Activated T-cell treated with anti-CD3 and anti-CD28 coated beads, Interleukin-2, amount 50 U/mL, for 72 hours (primary cell): ENCODE results near the gene NMNAT1. TPM values are rescaled to one million over a fixed set of nuclear protein-coding genes. Genes with fewer than 3 reads are reported as not detected.

Experiments
- ATAC-seq, 2 donors: fragments of 150-1000 bp; cut with Tn5 transposase; replicated peaks in 1 of 2; 2 replicates each; pipeline ENCODE4 v1.10.0; 2021; ENCODE audit warnings: moderate library complexity in 2 of 2, mild to moderate bottlenecking in 1 of 2
- DNase-seq, 2 donors: peaks; one replicate each; pipeline ENCODE4 v3.0.0; 2021 to 2022; ENCODE audit warnings: mixed read lengths in 1 of 2
- H3K27ac Mint-ChIP-seq: one replicate; pipeline ENCODE4 v1.8.0; 2022; ENCODE audit warnings: mild to moderate bottlenecking, moderate library complexity, mixed read lengths
- H3K27me3 Mint-ChIP-seq: one replicate; pipeline ENCODE4 v1.8.0; 2022; ENCODE audit warnings: low read depth, mixed read lengths
- H3K36me3 Mint-ChIP-seq, 2 donors: one replicate each; pipeline ENCODE4 v1.8.0; 2022; ENCODE audit warnings: mixed read lengths in 2 of 2, mild to moderate bottlenecking in 1 of 2; ENCODE audit not compliant: insufficient read depth in 2 of 2
- H3K4me1 Mint-ChIP-seq: one replicate; pipeline ENCODE4 v1.8.0; 2022; ENCODE audit warnings: low read depth, mixed read lengths
- H3K4me3 Mint-ChIP-seq, 2 donors: one replicate each; pipeline ENCODE4 v1.8.0; 2022; ENCODE audit warnings: mild to moderate bottlenecking in 2 of 2, mixed read lengths in 2 of 2, moderate library complexity in 2 of 2
- H3K9me3 Mint-ChIP-seq, 2 donors: one replicate each; pipeline ENCODE4 v1.8.0; 2022; ENCODE audit warnings: mixed read lengths in 2 of 2
- total RNA-seq, 2 donors: library from RNA; stranded (reverse); gene quantifications; one replicate each; pipeline ENCODE4 v1.2.3, GENCODE V29; 2022

Gene NMNAT1
- total RNA-seq, 2 donors from 2014 or later: 12.3 to 13.7 TPM

GRCh38 chr1:10032590-10033358 lies 89.5 kb downstream of the NMNAT1 start, which contains the start of gene UBE4B:
UBE4B (plus strand) TSS chr1:10032958; CDS start chr1:10033671, 713 bp downstream.
- H3K36me3 Mint-ChIP-seq: no peaks in the 10 kb centered on the region
- no peaks in the 10 kb centered on the region for H3K27me3 Mint-ChIP-seq
- H3K27ac Mint-ChIP-seq: peak within 1 kb of the TSS; percentile 97
- H3K9me3 Mint-ChIP-seq: no peaks in the 10 kb centered on the region
- peak; percentile 99 to 100 for DNase-seq
- ATAC-seq: peak; percentile 97
- peaks cover 28% of the 10 kb centered on the region for H3K4me1 Mint-ChIP-seq
- H3K4me3 Mint-ChIP-seq: peak within 1 kb of the TSS; percentile 81 to 87

GRCh38 chr1:10033359-10033845 lies 90.1 kb downstream of the NMNAT1 start:
- DNase-seq: peak in 1 of 2 donors; percentile 23
- ATAC-seq: peak; percentile 25 to 31
- no peaks in the 10 kb centered on the region for H3K36me3 Mint-ChIP-seq
- no peaks in the 10 kb centered on the region for H3K9me3 Mint-ChIP-seq
- H3K4me1 Mint-ChIP-seq: peaks cover 28% of the 10 kb centered on the region
- peak overlapping the region; percentile 81 to 87 for H3K4me3 Mint-ChIP-seq
- peak overlapping the region; percentile 47 for H3K27ac Mint-ChIP-seq
- H3K27me3 Mint-ChIP-seq: no peaks in the 10 kb centered on the region

Other genes starting within 250 kb of the NMNAT1 start
- 10 to 100 TPM; 31.7 to 34.1 TPM for gene CLSTN1, start 119.5 kb upstream of the NMNAT1 start, total RNA-seq
- 10 to 100 TPM; 16.3 to 21.6 TPM for gene CTNNBIP1, start 33.2 kb upstream of the NMNAT1 start, total RNA-seq
- gene LZIC, start 84 bp upstream of the NMNAT1 start, total RNA-seq: 10 to 100 TPM; 22.7 to 24.5 TPM
- not detected for gene RBP7, start 53.8 kb downstream of the NMNAT1 start, total RNA-seq
- gene UBE4B, start 89.5 kb downstream of the NMNAT1 start, total RNA-seq: 10 to 100 TPM; 24.7 to 25.6 TPM